Measurements from ENCODE around the gene IFNL4. TPM values are rescaled to one million over a fixed set of nuclear protein-coding genes. Genes with fewer than 3 reads are reported as not detected.

The IFNL4 gene
- total and polyA plus RNA-seq, 9 of the 15 experiments (the other 6 are each of a cell fraction or from before 2014, with no cell fraction given): not detected

DNA sequence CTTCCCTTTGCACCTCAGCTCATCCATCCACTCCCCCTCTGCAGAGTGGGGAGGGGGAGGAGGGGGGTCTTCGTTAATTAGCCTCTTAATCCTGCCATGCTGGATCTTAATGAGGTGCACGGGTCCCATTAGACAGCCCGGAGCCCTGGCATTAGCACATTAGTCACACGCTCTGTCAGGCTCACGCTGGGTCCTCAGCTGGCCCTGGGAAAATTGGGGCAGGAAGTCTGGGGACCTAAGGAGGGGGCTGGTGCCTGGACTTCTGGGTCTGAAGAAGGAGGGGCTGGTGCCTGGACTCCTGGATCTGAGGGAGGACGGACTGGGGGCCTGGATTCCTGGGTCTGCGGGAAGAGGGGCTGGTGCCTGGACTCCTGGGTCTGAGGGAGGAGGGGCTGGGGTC lies 52.3 kb downstream of the IFNL4 start (continued):
- TF ChIP-seq E2F8 (IDR thresholded peaks at IDR 0.05; ENCODE audit: low read depth, partially characterized antibody): no peak
- TF ChIP-seq, protein P1, sequence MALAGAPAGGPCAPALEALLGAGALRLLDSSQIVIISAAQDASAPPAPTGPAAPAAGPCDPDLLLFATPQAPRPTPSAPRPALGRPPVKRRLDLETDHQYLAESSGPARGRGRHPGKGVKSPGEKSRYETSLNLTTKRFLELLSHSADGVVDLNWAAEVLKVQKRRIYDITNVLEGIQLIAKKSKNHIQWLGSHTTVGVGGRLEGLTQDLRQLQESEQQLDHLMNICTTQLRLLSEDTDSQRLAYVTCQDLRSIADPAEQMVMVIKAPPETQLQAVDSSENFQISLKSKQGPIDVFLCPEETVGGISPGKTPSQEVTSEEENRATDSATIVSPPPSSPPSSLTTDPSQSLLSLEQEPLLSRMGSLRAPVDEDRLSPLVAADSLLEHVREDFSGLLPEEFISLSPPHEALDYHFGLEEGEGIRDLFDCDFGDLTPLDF (CRISPR knock-in tag; IDR thresholded peaks at IDR 0.05): no peak
- TF ChIP-seq PTTG1 (tag; IDR thresholded peaks at IDR 0.05; ENCODE audit: low read depth): no peak

Other genes starting within 250 kb of the IFNL4 start
Only the 7 nearest of the 18 such genes appear.
- not detected in 2 replicates for gene NCCRP1, start 51.9 kb downstream of the IFNL4 start, total RNA-seq (2014; rRNA removed)
- not detected in 2 replicates for gene NCCRP1, start 51.9 kb downstream of the IFNL4 start, total RNA-seq (2014; rRNA removed; fragmentation: Illumina TruSeq; extraction: Trizol)
- not detected in 2 replicates for gene NCCRP1, start 51.9 kb downstream of the IFNL4 start, total RNA-seq (2015; rRNA removed; fragmentation: Illumina TruSeq; extraction: Trizol)
- 0.11 TPM in 1 of 2 replicates, not detected in the other for gene NCCRP1, start 51.9 kb downstream of the IFNL4 start, total RNA-seq (2021)
- gene NCCRP1, start 51.9 kb downstream of the IFNL4 start, polyA plus RNA-seq (2011; rRNA removed): 0.08 TPM in 1 of 2 replicates, not detected in the other
- not detected in 2 replicates for gene NCCRP1, start 51.9 kb downstream of the IFNL4 start, polyA plus RNA-seq (2014; fragmentation: Illumina TruSeq; extraction: Trizol)
- gene NCCRP1, start 51.9 kb downstream of the IFNL4 start, polyA plus RNA-seq (2014; fragmentation: Nextera tagmentation; extraction: Ambion mirVana): not detected
- 0.05 and 0.34 TPM in 2 replicates for gene NCCRP1, start 51.9 kb downstream of the IFNL4 start, polyA plus RNA-seq (2014; rRNA removed)
- gene SYCN, start 44.6 kb downstream of the IFNL4 start, total RNA-seq (2014; rRNA removed): not detected in 2 replicates
- gene SYCN, start 44.6 kb downstream of the IFNL4 start, total RNA-seq (2014; rRNA removed; fragmentation: Illumina TruSeq; extraction: Trizol): not detected in 2 replicates
- not detected in 2 replicates for gene SYCN, start 44.6 kb downstream of the IFNL4 start, total RNA-seq (2015; rRNA removed; fragmentation: Illumina TruSeq; extraction: Trizol)
- gene SYCN, start 44.6 kb downstream of the IFNL4 start, total RNA-seq (2021): 0.36 TPM in 1 of 2 replicates, not detected in the other
- gene SYCN, start 44.6 kb downstream of the IFNL4 start, polyA plus RNA-seq (2011; rRNA removed): not detected in 2 replicates
- gene SYCN, start 44.6 kb downstream of the IFNL4 start, polyA plus RNA-seq (2014; fragmentation: Illumina TruSeq; extraction: Trizol): not detected in 2 replicates
- gene SYCN, start 44.6 kb downstream of the IFNL4 start, polyA plus RNA-seq (2014; fragmentation: Nextera tagmentation; extraction: Ambion mirVana): not detected
- not detected in 2 replicates for gene SYCN, start 44.6 kb downstream of the IFNL4 start, polyA plus RNA-seq (2014; rRNA removed)
- not detected in 2 replicates for gene IFNL3, start 3.9 kb downstream of the IFNL4 start, total RNA-seq (2014; rRNA removed)
- not detected in 2 replicates for gene IFNL3, start 3.9 kb downstream of the IFNL4 start, total RNA-seq (2014; rRNA removed; fragmentation: Illumina TruSeq; extraction: Trizol)
- gene IFNL3, start 3.9 kb downstream of the IFNL4 start, total RNA-seq (2015; rRNA removed; fragmentation: Illumina TruSeq; extraction: Trizol): not detected in 2 replicates
- not detected in 2 replicates for gene IFNL3, start 3.9 kb downstream of the IFNL4 start, total RNA-seq (2021)
- not detected in 2 replicates for gene IFNL3, start 3.9 kb downstream of the IFNL4 start, polyA plus RNA-seq (2011; rRNA removed)
- gene IFNL3, start 3.9 kb downstream of the IFNL4 start, polyA plus RNA-seq (2014; fragmentation: Illumina TruSeq; extraction: Trizol): not detected in 2 replicates
- not detected for gene IFNL3, start 3.9 kb downstream of the IFNL4 start, polyA plus RNA-seq (2014; fragmentation: Nextera tagmentation; extraction: Ambion mirVana)
- gene IFNL3, start 3.9 kb downstream of the IFNL4 start, polyA plus RNA-seq (2014; rRNA removed): not detected in 2 replicates
- not detected in 2 replicates for gene IFNL2, start 19.5 kb upstream of the IFNL4 start, total RNA-seq (2014; rRNA removed)
- gene IFNL2, start 19.5 kb upstream of the IFNL4 start, total RNA-seq (2014; rRNA removed; fragmentation: Illumina TruSeq; extraction: Trizol): not detected in 2 replicates
- not detected in 2 replicates for gene IFNL2, start 19.5 kb upstream of the IFNL4 start, total RNA-seq (2015; rRNA removed; fragmentation: Illumina TruSeq; extraction: Trizol)
- gene IFNL2, start 19.5 kb upstream of the IFNL4 start, total RNA-seq (2021): not detected in 2 replicates
- gene IFNL2, start 19.5 kb upstream of the IFNL4 start, polyA plus RNA-seq (2011; rRNA removed): not detected in 2 replicates
- not detected in 2 replicates for gene IFNL2, start 19.5 kb upstream of the IFNL4 start, polyA plus RNA-seq (2014; fragmentation: Illumina TruSeq; extraction: Trizol)
- not detected for gene IFNL2, start 19.5 kb upstream of the IFNL4 start, polyA plus RNA-seq (2014; fragmentation: Nextera tagmentation; extraction: Ambion mirVana)
- not detected in 2 replicates for gene IFNL2, start 19.5 kb upstream of the IFNL4 start, polyA plus RNA-seq (2014; rRNA removed)
- not detected in 2 replicates for gene IFNL1, start 47.6 kb upstream of the IFNL4 start, total RNA-seq (2014; rRNA removed)
- not detected in 2 replicates for gene IFNL1, start 47.6 kb upstream of the IFNL4 start, total RNA-seq (2014; rRNA removed; fragmentation: Illumina TruSeq; extraction: Trizol)
- gene IFNL1, start 47.6 kb upstream of the IFNL4 start, total RNA-seq (2015; rRNA removed; fragmentation: Illumina TruSeq; extraction: Trizol): not detected in 2 replicates
- not detected in 2 replicates for gene IFNL1, start 47.6 kb upstream of the IFNL4 start, total RNA-seq (2021)
- not detected in 2 replicates for gene IFNL1, start 47.6 kb upstream of the IFNL4 start, polyA plus RNA-seq (2011; rRNA removed)
- not detected in 2 replicates for gene IFNL1, start 47.6 kb upstream of the IFNL4 start, polyA plus RNA-seq (2014; fragmentation: Illumina TruSeq; extraction: Trizol)
- not detected for gene IFNL1, start 47.6 kb upstream of the IFNL4 start, polyA plus RNA-seq (2014; fragmentation: Nextera tagmentation; extraction: Ambion mirVana)
- gene IFNL1, start 47.6 kb upstream of the IFNL4 start, polyA plus RNA-seq (2014; rRNA removed): not detected in 2 replicates
- 3.8 and 5.0 TPM in 2 replicates for gene LRFN1, start 72.0 kb upstream of the IFNL4 start, total RNA-seq (2014; rRNA removed)
- gene LRFN1, start 72.0 kb upstream of the IFNL4 start, total RNA-seq (2014; rRNA removed; fragmentation: Illumina TruSeq; extraction: Trizol): 0.44 and 0.45 TPM in 2 replicates
- 1.1 and 1.3 TPM in 2 replicates for gene LRFN1, start 72.0 kb upstream of the IFNL4 start, total RNA-seq (2015; rRNA removed; fragmentation: Illumina TruSeq; extraction: Trizol)
- gene LRFN1, start 72.0 kb upstream of the IFNL4 start, total RNA-seq (2021): 10.6 and 10.7 TPM in 2 replicates
- gene LRFN1, start 72.0 kb upstream of the IFNL4 start, polyA plus RNA-seq (2011; rRNA removed): 0.52 and 1.0 TPM in 2 replicates
- gene LRFN1, start 72.0 kb upstream of the IFNL4 start, polyA plus RNA-seq (2014; fragmentation: Illumina TruSeq; extraction: Trizol): 1.3 and 2.1 TPM in 2 replicates
- under 1 TPM; 0.13 TPM for gene LRFN1, start 72.0 kb upstream of the IFNL4 start, polyA plus RNA-seq (2014; fragmentation: Nextera tagmentation; extraction: Ambion mirVana)
- 3.9 and 4.6 TPM in 2 replicates for gene LRFN1, start 72.0 kb upstream of the IFNL4 start, polyA plus RNA-seq (2014; rRNA removed)
- 37.1 and 48.4 TPM in 2 replicates for gene GMFG, start 87.2 kb upstream of the IFNL4 start, total RNA-seq (2014; rRNA removed)
- 48.5 and 59.1 TPM in 2 replicates for gene GMFG, start 87.2 kb upstream of the IFNL4 start, total RNA-seq (2014; rRNA removed; fragmentation: Illumina TruSeq; extraction: Trizol)
- gene GMFG, start 87.2 kb upstream of the IFNL4 start, total RNA-seq (2015; rRNA removed; fragmentation: Illumina TruSeq; extraction: Trizol): 52.8 and 55.6 TPM in 2 replicates
- 51.8 and 58.6 TPM in 2 replicates for gene GMFG, start 87.2 kb upstream of the IFNL4 start, total RNA-seq (2021)
- 91.3 and 101 TPM in 2 replicates for gene GMFG, start 87.2 kb upstream of the IFNL4 start, polyA plus RNA-seq (2011; rRNA removed)
- 49.0 and 60.2 TPM in 2 replicates for gene GMFG, start 87.2 kb upstream of the IFNL4 start, polyA plus RNA-seq (2014; fragmentation: Illumina TruSeq; extraction: Trizol)
- gene GMFG, start 87.2 kb upstream of the IFNL4 start, polyA plus RNA-seq (2014; fragmentation: Nextera tagmentation; extraction: Ambion mirVana): 100 to 1,000 TPM; 133 to 152 TPM
- gene GMFG, start 87.2 kb upstream of the IFNL4 start, polyA plus RNA-seq (2014; rRNA removed): 61.3 and 70.7 TPM in 2 replicates

Data from K562 (cell line).